Adrenal gland (tissue), 12 donors: Measurements from ENCODE around the gene ARHGAP6. TPM values are rescaled to one million over a fixed set of nuclear protein-coding genes. Genes with fewer than 3 reads are reported as not detected.

ENCODE experiments used
- DNase-seq, 7 donors: peaks; one replicate each; pipeline ENCODE4 v3.0.0-alpha.2; 2019 to 2020
- H3K27ac ChIP-seq, 5 donors: fragments of 200-600 bp; sonication (generic) in 4 of 5; 1 replicate in 3 of 5; 2 replicates in 2 of 5; pipeline versions ENCODE4 v1.5.1 to v1.8.0; 2016 to 2020; ENCODE audit warnings: mild to moderate bottlenecking in 1 of 5
- H3K27me3 ChIP-seq: fragments of 200-600 bp; 2 replicates; pipeline ENCODE4 v1.8.0; 2021
- H3K36me3 ChIP-seq, 2 donors: fragments of 200-600 bp; replicated peaks in 1 of 2; 1 replicate in 1 of 2; 2 replicates in 1 of 2; pipeline versions ENCODE4 v1.5.1 to v1.8.0; 2018 to 2022
- H3K4me1 ChIP-seq, 2 donors: fragments of 200-600 bp; replicated peaks in 1 of 2; 1 replicate in 1 of 2; 2 replicates in 1 of 2; pipeline versions ENCODE4 v1.5.1 to v1.8.0; 2018 to 2021
- H3K4me3 ChIP-seq, 4 donors: fragments of 200-600 bp; sonication (generic) in 3 of 4; one replicate each; pipeline ENCODE4 v1.5.1; 2016 to 2018
- H3K9me3 ChIP-seq, 3 donors: fragments of 200-600 bp; sonication (generic) in 1 of 3; replicated peaks in 1 of 3; 1 replicate in 2 of 3; 2 replicates in 1 of 3; pipeline versions ENCODE4 v1.5.1 to v1.8.0; 2016 to 2021
- CTCF ChIP-seq, 6 experiments: fragments of 450-650 bp in 4 of 6; fragments of 200-600 bp in 2 of 6; sonication (generic) in 1 of 6; IDR thresholded peaks; 1 replicate in 5 of 6; 2 replicates in 1 of 6; pipeline versions ENCODE4 v1.5.1 to v1.8.0; 2016 to 2021; ENCODE audit warnings: antibody characterized with exemption in 6 of 6, mild to moderate bottlenecking in 2 of 6, moderate library complexity in 1 of 6
- POLR2A ChIP-seq, 2 donors: fragments of 450-650 bp; IDR thresholded peaks; one replicate each; pipeline ENCODE4 v1.6.1; 2017; ENCODE audit warnings: antibody characterized with exemption in 2 of 2, mild to moderate bottlenecking in 2 of 2, moderate library complexity in 1 of 2
- WGBS, 4 donors: extraction: QIAGEN DNeasy Blood & Tissue Kit in 2 of 4; methylation state at CpG; one replicate each; pipeline versions ENCODE4 v1.1.5 to v1.1.7; 2013 to 2017; 5-methylcytosine and 5-hydroxymethylcytosine counted together
- intact Hi-C, 2 donors: fragments of 100-400 bp; cut with DNase I; formaldehyde crosslinking; loops; one replicate each; pipeline versions ENCODE4 v1.14.1 to v1.15.0; 2022 to 2023
- polyA plus RNA-seq, 3 donors: library from polyadenylated mRNA; stranded (reverse); fragments of 200-250 nt in 2 of 3; fragments of 350-450 nt in 1 of 3; fragmentation: Illumina TruSeq in 1 of 3; extraction: RNeasy Lipid Tissue Mini Kit (QIAGEN cat#74804) in 1 of 3; gene quantifications; one replicate each; pipeline ENCODE4 v1.2.3, GENCODE V29; 2013 to 2014
- total RNA-seq, 9 donors: library from RNA; depleted of rRNA in 4 of 9; stranded (reverse); fragments of >200 nt in 4 of 9; fragments of 120-200 nt in 1 of 9; fragmentation: NEBNext Ultra II Directional in 1 of 9; extraction: Animal tissue kit (Norgen Biotek cat#: 25700) in 1 of 9; gene quantifications; one replicate each; pipeline versions ENCODE4 v1.1.0 to v1.2.4, GENCODE V29; 2013 to 2023
- donor health status: healthy with polysubstance abuse.
- donor health status: Bipolar disorder and iron deficiency.
- donor health status: DM: yes; HTN: yes; CAD: no.
- donor health status: DM: no; HTN: no; CAD: no.
- donor health status: DM: no; HTN: no; CAD: no.
- donor health status: DM: yes; HTN: yes; CAD: no.

Gene ARHGAP6
- total and polyA plus RNA-seq, 12 donors = 0.78 to 4.2 (median 2.7) TPM

GRCh38 chrX:11408783-11409182 is 256.9 kb downstream of the ARHGAP6 start:
- H3K27ac ChIP-seq = no peak overlapping the region
- H3K4me3 ChIP-seq = no peak overlapping the region
- no peak for DNase-seq
- H3K4me1 ChIP-seq = no peaks in the 10 kb centered on the region
- H3K27me3 ChIP-seq = peaks cover 2% of the 10 kb centered on the region
- TF ChIP-seq POLR2A (IDR thresholded peaks at IDR 0.05) (no peak), CTCF (IDR thresholded peaks at IDR 0.05) (no peak)
- intact Hi-C loops = no loop called here
- 69 to 80% (median 78%) methylated on average over 3 of the region's 3 CpGs for WGBS, 4 donors
- no peaks in the 10 kb centered on the region for H3K9me3 ChIP-seq
- H3K36me3 ChIP-seq = no peaks in the 10 kb centered on the region

DNA sequence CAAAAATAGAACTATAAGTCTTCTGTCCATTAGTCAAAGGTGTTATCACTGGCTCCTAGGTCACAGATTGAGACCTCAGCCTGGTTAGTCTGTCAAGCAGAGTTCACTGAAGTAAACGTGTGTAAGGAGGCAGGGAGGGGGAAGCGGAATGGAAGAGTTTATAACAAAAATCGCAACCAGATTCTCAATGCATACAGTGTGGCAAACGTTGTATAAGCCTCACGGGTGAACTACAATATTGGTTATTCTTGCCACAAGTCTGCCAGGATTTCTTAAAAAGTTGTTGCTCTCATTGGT is 257.7 kb downstream of the ARHGAP6 start:
- H3K27me3 ChIP-seq = peaks cover 2% of the 10 kb centered on the region
- no peaks in the 10 kb centered on the region for H3K9me3 ChIP-seq
- no peak overlapping the region for H3K27ac ChIP-seq
- intact Hi-C loops = no loop called here
- 39 to 57% (median 52%) methylated on average over 5 of the region's 5 CpGs for WGBS, 4 donors
- H3K36me3 ChIP-seq = no peaks in the 10 kb centered on the region
- no peak overlapping the region for H3K4me3 ChIP-seq
- no peaks in the 10 kb centered on the region for H3K4me1 ChIP-seq
- no peak for TF ChIP-seq POLR2A (IDR thresholded peaks at IDR 0.05)
- no peak for TF ChIP-seq CTCF (IDR thresholded peaks at IDR 0.05)
- no peak for DNase-seq

- Histone ChIP-seq H3K9me3 (no peaks in the 10 kb centered on the region), H3K4me3 (no peak overlapping the region), H3K36me3 (no peaks in the 10 kb centered on the region), H3K4me1 (no peaks in the 10 kb centered on the region), H3K27me3 (peaks cover 2% of the 10 kb centered on the region), H3K27ac (no peak overlapping the region)
- no peak for DNase-seq
- TF ChIP-seq POLR2A (IDR thresholded peaks at IDR 0.05) (no peak), CTCF (IDR thresholded peaks at IDR 0.05) (no peak)
- intact Hi-C loops = no loop called here
- 43 to 62% (median 54%) methylated on average over 2 of the region's 2 CpGs for WGBS, 4 donors
Measured at GRCh38 chrX:11407331-11408108, 258.2 kb downstream of the ARHGAP6 start.

DNA sequence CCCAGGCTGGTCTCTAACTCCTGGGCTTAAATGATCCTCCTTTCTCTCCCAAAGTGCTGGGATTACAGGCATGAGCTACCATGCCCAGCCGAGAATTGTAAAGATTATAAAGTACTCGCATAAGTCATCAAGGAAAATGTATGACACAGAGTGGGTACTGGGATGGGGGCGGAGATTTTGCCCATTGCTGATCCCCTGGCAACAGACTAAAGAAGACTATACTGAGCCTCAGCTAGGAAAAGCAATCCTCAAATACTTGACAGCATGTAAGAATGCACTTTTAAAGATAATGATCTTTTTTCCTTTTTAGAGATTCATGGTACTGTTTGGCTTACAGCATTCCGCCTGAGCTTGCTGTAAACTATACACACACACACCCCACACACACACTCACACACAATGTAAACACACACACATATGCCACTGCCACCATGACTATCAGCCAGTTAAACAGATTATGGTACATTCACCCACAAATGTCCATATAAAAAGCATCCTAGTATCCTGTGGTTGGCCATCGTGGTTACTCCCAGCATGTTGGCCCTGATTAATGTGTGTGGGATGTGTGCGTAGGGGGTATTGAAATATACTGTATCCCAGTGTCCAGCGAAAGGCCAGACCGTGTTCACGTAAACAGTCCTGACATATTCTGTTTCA is 259.5 kb downstream of the ARHGAP6 start:
- Histone ChIP-seq H3K36me3 (no peaks in the 10 kb centered on the region), H3K9me3 (no peaks in the 10 kb centered on the region), H3K27ac (no peak overlapping the region), H3K4me1 (no peaks in the 10 kb centered on the region), H3K4me3 (no peak overlapping the region), H3K27me3 (peaks cover 2% of the 10 kb centered on the region)
- DNase-seq = no peak
- WGBS, 4 donors = 61 to 67% (median 66%) methylated on average over 7 to 9 of the region's 9 CpGs
- no peak for TF ChIP-seq CTCF (IDR thresholded peaks at IDR 0.05)
- no peak for TF ChIP-seq POLR2A (IDR thresholded peaks at IDR 0.05)
- intact Hi-C loops = no loop called here
